ENCODE data around the gene MAPK13.
"Not testable (repeated sequence)": the region's sequence is repeated elsewhere in the genome, so short reads cannot be mapped to it uniquely, and the experiment has no call there.

The MAPK13 gene

GRCh38 chr6:36115412-36115811 is 14.9 kb upstream of the MAPK13 start:
- DNase-seq, result no peak

- no peak for DNase-seq
Observed at GRCh38 chr6:36116066-36116864, 14.0 kb upstream of the MAPK13 start.

- DNase-seq, result no peak
Observed at GRCh38 chr6:36116943-36117342, 13.4 kb upstream of the MAPK13 start.

- DNase-seq, result no peak
Observed at GRCh38 chr6:36117658-36118549, 12.4 kb upstream of the MAPK13 start.

- DNase-seq, result peak; percentile 55
Observed at GRCh38 chr6:36118550-36119107, 11.7 kb upstream of the MAPK13 start.

- no peak for DNase-seq
Observed at GRCh38 chr6:36119209-36119608, 11.1 kb upstream of the MAPK13 start.

GRCh38 chr6:36120018-36120417 is 10.3 kb upstream of the MAPK13 start:
- no peak for DNase-seq

- DNase-seq, result no peak
Observed at GRCh38 chr6:36120539-36120938, 9.8 kb upstream of the MAPK13 start.

GRCh38 chr6:36120979-36121786 is 9.1 kb upstream of the MAPK13 start:
- no peak for DNase-seq

GRCh38 chr6:36121787-36122494 is 8.4 kb upstream of the MAPK13 start:
- DNase-seq, result no peak

- no peak for DNase-seq
Observed at GRCh38 chr6:36122495-36123269, 7.6 kb upstream of the MAPK13 start.

GRCh38 chr6:36123270-36124139 is 6.8 kb upstream of the MAPK13 start:
- DNase-seq, result peak; percentile 61

GRCh38 chr6:36124346-36124745 is 6.0 kb upstream of the MAPK13 start:
- DNase-seq, result not testable (repeated sequence)

GRCh38 chr6:36124881-36125280 is 5.4 kb upstream of the MAPK13 start:
- no peak for DNase-seq

- DNase-seq, result no peak
Observed at GRCh38 chr6:36125575-36125974, 4.7 kb upstream of the MAPK13 start.

- no peak for DNase-seq
Observed at GRCh38 chr6:36126121-36126520, 4.2 kb upstream of the MAPK13 start.

GRCh38 chr6:36126553-36127458 is 3.5 kb upstream of the MAPK13 start:
- DNase-seq, result no peak

- DNase-seq, result no peak
Observed at GRCh38 chr6:36127462-36128016, 2.8 kb upstream of the MAPK13 start.

GRCh38 chr6:36128073-36128472 is 2.2 kb upstream of the MAPK13 start:
- no peak for DNase-seq
